GM18517 (cell line): ENCODE measurements around the gene AGBL3.

Experiments
- ATAC-seq: cut with Tn5 transposase; IDR thresholded peaks from one replicate; pipeline ENCODE4 v1.9.1; 2021; ENCODE audit warnings: mild to moderate bottlenecking, moderate library complexity; ENCODE audit not compliant: unreplicated experiment

Gene AGBL3

DNA sequence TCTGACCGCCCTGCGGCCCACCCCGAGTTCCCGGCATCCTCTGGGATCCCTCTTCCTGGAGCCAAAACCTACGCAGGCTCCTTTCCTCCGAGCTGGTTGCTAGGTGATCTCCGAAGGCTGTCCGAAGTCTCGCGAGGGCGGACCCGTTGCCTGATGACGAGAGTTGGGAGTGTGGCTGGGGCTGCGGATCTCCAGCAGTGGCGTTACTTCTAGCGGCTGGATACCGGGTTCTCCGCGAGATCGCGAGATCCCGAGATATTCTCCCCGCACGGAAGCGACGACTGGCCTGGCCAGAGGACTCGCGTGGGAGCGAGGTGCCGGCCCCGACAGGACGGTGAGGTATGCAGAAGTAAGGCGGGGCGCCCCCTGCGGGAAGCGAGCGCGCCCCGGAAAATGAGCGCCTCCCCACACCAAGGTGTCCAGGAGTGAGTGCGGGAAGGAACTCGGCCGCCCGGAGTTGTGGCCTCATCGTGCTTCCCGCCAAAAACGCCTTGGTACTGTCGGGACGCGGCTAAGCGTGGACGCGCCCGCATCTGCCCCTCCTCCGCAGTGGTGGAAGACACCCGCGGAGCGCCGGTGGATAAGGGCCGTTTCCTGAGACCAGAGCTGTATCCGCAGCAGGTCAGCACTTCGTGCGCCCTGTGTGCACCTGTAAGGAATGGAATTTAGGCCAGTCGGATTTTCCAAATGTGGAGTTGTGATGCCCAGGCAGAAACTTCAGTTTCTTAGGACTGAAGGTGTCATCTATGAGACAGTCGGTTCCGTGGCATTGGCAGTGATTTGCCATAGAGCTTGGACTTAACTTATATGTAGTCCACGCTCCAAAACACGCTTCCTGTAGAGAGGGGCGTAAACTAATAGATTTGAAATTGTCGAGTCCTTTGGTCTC, at the start of gene AGBL3:
Gene AGBL3, plus strand, starts transcription at position 146 of the 889 bp plus-strand sequence. CDS start 1,426 bp downstream, outside the sequence.
- ATAC-seq = peak; percentile 88

DNA sequence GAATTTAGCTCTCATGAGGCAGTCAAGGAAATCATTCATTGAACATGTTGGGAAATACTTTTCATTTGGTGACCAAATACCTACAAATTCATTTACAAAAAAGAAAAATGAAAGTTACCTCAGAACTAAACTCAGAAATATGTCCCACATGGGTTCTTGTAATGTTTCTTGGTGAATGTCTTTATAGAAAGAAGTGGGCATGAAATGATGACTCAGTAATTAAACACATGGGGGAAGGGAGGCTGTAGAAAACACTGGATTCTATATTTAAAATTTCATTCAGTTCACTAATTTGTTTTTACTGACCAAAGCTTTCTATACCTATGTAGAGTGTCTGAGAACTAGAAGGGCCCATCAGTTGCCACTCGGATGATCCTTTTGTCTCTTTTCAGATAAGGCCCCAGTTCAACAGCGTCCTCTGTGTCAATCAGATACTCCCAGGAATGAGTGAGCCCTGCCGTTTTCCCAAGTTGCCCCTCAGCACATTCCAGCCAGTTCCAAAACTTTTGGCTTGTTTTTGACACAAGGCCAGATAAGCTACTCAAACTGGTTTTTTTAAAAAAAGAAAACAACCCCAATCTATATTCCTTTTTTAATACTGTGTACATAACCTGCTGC, 49.3 kb upstream of the AGBL3 start:
- no peak for ATAC-seq

DNA sequence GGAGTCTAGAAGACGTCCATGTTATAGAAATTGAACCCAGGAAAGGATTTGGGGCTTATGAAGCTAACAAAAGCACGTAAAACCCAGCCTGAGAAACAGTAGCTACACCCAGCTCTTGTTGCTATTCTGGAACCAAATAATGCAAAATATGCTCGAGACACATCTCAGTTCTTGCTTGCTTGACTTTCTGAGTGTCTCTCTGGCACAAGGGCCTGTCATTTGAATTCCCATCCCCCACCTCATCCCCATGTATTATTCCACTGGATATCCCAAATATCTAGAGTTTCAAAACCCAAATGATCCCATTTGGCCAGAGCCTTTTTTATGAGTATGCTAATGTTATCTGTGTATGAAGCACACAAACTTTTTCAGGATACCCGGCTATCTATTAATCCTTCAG, 48.2 kb upstream of the AGBL3 start:
- no peak for ATAC-seq

DNA sequence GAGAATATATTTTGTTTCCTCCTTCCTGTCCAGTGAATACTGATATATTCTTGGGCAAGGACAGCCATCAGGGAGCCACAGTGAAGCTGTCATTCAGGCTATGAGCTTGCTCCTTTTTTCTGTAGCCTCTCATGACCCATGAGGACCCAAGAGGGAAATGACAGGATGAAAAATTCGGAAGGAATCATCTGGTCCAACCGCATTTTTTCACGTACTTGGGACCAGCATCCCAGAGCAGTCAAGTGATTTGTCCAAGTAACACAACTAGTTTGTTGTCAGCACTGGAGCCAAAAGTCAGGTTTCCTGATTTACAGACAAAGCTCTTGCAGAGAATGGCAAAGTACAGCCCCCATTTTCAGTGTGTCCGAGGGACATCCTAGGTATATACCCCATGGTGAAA, 47.2 kb upstream of the AGBL3 start:
- ATAC-seq = no peak

- ATAC-seq = no peak
These were observed 45.6 kb upstream of the AGBL3 start for GRCh38 chr7:134940729-134941128.

DNA sequence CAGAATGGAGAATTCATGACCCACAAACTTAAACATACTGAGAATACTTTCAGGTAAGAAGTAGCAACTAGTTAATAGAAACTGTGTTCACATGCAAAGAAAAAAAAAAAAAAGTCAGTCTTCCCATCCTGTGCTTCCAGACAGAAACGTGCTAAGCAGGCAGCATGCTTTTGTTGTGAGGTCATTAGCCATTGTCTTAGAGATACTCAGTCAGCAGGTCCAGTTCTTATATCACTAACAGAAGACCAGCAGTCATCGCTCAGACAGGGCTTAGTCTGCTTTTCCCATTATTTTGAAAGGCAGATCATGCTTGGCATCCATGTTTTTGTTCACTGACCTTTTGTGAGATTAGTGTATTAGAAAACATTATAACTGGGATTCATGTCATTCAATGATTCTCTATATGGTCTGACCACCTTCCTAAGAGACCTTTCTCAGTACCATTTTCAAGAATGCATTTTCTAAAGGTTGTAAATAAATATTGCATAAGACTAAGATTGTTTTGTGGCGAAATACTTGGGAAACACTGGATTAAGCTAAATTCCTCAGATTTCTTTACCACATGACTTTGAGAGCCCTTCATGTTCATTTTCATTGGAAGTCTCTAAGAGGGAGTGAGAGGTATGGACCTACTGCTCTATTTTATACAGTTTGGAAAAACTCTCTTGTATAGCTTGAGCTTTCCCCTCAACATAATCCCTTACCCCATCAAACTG, 45.0 kb upstream of the AGBL3 start:
- no peak for ATAC-seq

DNA sequence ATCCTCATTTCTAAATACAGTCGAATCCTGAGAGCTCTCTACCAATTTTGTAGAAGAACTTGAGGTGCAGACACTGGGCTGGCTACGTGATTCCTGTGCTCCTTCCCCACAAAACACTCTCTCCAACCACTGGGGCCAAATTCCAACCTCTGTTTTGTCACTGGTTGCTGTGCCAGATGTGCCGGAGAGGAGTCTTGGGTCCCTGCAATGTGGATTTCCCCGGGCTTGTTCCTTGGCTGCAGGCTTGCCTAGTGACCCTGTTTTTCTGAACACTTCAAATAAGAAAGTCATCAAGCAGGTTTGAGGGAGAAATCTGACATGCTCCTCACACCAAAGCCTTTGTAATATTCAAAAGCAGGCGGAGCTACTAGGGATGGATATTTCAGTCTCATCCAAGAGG, 44.4 kb upstream of the AGBL3 start:
- no peak for ATAC-seq

GRCh38 chr7:134942690-134943466, 43.4 kb upstream of the AGBL3 start:
- ATAC-seq = no peak

GRCh38 chr7:134943785-134944400, 42.4 kb upstream of the AGBL3 start:
- ATAC-seq = no peak

GRCh38 chr7:134945691-134946090, 40.6 kb upstream of the AGBL3 start:
- no peak for ATAC-seq

DNA sequence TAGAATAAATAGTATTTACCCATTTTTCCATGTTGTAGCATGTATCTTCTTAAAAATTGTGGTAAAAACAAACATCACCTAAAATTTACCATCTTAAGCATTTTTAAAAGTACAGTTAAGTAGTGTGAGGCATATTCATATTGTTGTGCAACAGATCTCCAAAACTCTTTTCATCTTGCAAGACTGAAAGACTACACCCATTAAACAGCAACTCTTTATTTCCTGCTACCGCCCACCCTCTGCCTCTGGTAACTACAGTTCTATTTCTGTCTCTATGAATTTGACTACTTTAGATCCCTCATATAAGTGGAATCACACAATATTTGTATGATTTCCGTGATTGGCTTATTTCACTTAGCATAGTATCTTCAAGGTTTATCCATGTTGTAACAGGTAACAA, 40.0 kb upstream of the AGBL3 start:
- ATAC-seq = no peak

GRCh38 chr7:134947329-134947728, 39.0 kb upstream of the AGBL3 start:
- ATAC-seq = no peak

- no peak for ATAC-seq
These were observed 38.5 kb upstream of the AGBL3 start for GRCh38 chr7:134947831-134948230.

DNA sequence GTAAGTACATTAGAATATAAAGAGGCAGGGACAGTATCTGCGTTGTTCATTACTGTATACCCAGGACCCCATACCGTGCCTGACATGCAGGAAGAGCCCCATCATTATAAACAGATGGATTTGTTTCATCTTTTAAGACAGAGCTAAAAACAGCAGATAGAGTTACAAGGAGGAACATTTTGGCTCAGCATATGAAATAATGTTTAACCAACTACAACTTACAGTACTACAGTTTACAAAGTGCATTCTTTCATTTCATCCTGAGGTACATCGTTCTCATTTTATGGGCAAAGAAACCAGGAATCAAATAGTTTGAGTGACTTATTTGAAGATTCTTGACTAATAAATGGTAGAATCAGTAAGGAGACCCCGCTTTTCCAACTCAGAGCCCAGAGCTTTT, 38.1 kb upstream of the AGBL3 start:
- ATAC-seq = no peak

DNA sequence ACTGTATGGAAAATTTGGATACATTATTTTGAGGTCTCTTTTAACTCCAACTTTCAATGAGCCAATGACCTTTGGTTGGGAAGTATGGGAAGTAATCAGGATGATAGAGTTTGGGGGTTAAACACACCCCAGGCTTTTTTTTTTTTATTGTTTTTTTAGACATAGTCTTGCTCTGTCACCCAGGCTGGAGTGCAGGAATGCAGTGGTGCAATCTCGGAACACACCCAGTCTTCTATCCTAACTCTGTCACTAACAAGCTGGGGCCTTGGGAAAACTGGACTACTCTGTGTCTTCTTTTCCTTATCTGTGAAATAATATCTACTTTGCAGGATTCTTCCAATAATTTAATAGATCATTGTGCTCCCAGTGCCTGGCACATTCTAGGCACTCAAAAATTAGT, 37.6 kb upstream of the AGBL3 start:
- ATAC-seq = no peak

GRCh38 chr7:134949171-134949570, 37.1 kb upstream of the AGBL3 start:
- no peak for ATAC-seq

GRCh38 chr7:134954197-134955082, 31.9 kb upstream of the AGBL3 start:
- ATAC-seq = no peak

- ATAC-seq = no peak
These were observed 29.3 kb upstream of the AGBL3 start for GRCh38 chr7:134957005-134957404.

- no peak for ATAC-seq
These were observed 26.5 kb upstream of the AGBL3 start for GRCh38 chr7:134959810-134960209.
